Heart left ventricle (tissue), 13 donors: ENCODE measurements around the gene HERC6.

Source experiments
- POLR2A ChIP-seq, 2 donors: fragments of 450-650 bp; IDR thresholded peaks; one replicate each; pipeline ENCODE4 v1.6.1; 2017; ENCODE audit warnings: antibody characterized with exemption in 2 of 2, mild to moderate bottlenecking in 2 of 2, moderate library complexity in 2 of 2
- TF ChIP-seq, protein P1 (sequence below), 12 donors: fragments of 200-600 bp; sonication (generic) in 4 of 12; IDR thresholded peaks; one replicate each; pipeline versions ENCODE4 v1.5.0 to v1.8.0; 2018 to 2022; ENCODE audit warnings: antibody characterized with exemption in 12 of 12, mild to moderate bottlenecking in 5 of 12
- donor health status: ischemic (EF 13 %, LVEDD 7.1; RV severe dilation, severe dysfunction).
- donor health status: DM: no; HTN: yes; CAD: no.
- donor health status: DM: no; HTN: no; CAD: no.
- donor health status: ischemic (EF 25% LVEDD 6.9; RV normal size, moderate dysfunction).
- donor health status: ischemic (EF 25% LVEDD 5.7; RV mildly dilated, moderate dysfunction).
- donor health status: ischemic (EF 35%, LVEDD 5.7; RV mildly dilated, moderate dysfunction).
- donor health status: nonischemic (EF 11% LVEDD 7.7; RV severe dilation, severe dysfunction).
- donor health status: DM: yes; HTN: yes; CAD: no.
- donor health status: PGD.
- donor health status: ischemic (EF 29% LVEDD 5.4; RV normal size, mild dysfunction).
- donor health status: nonischemic (EF 23%, LVEDD 6.1; RV moderate dilation, normal function).

DNA sequence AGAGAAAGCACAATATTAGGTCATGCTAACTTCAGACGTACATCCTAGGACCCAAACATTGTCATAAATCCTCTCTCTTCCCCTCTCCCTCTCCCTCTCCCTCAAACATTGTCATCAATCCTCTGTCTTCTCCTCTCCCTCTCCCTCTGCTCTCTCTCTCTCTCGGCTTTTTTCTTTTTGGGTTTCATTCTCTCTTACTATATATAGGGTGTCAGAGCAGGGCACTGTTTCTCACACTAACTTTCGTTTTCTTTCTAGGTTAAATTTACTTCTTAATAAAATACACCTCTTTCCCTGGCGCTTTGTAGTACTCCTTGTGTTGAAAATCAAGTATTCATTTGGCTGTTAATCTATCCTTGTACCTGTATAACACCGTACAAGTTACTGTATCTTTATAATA is 41.2 kb downstream of the HERC6 start:
- TF ChIP-seq, protein P1, sequence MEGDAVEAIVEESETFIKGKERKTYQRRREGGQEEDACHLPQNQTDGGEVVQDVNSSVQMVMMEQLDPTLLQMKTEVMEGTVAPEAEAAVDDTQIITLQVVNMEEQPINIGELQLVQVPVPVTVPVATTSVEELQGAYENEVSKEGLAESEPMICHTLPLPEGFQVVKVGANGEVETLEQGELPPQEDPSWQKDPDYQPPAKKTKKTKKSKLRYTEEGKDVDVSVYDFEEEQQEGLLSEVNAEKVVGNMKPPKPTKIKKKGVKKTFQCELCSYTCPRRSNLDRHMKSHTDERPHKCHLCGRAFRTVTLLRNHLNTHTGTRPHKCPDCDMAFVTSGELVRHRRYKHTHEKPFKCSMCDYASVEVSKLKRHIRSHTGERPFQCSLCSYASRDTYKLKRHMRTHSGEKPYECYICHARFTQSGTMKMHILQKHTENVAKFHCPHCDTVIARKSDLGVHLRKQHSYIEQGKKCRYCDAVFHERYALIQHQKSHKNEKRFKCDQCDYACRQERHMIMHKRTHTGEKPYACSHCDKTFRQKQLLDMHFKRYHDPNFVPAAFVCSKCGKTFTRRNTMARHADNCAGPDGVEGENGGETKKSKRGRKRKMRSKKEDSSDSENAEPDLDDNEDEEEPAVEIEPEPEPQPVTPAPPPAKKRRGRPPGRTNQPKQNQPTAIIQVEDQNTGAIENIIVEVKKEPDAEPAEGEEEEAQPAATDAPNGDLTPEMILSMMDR (IDR thresholded peaks at IDR 0.05), result no peak
- TF ChIP-seq POLR2A (IDR thresholded peaks at IDR 0.05), result no peak
